Measurements from ENCODE around the gene PIP5K1B.
A peak's percentile ranks its signal among the peaks of the same experiment; 100 is the strongest.

Gene PIP5K1B

GRCh38 chr9:68779558-68780379 is 74.7 kb downstream of the PIP5K1B start:
- Histone ChIP-seq H4K91ac (ENCODE audit: low read depth, low read length, poor library complexity) (peak overlapping the region; percentile 68), H2AK5ac (ENCODE audit: low read depth, low read length) (no peak overlapping the region), H3K14ac (ENCODE audit: low read length) (no peak overlapping the region), H2AFZ (ENCODE audit: low read length) (peak overlapping the region; percentile 91), H3K36me3 (replicated peaks in 1 of 2; ENCODE audit: control insufficient read depth in 2 of 2, insufficient read depth in 2 of 2, low read length in 2 of 2) (peaks cover 0 to 46% of the 10 kb centered on the region in 2 donors), H2BK15ac (ENCODE audit: low read length) (no peak overlapping the region), H3K4ac (ENCODE audit: low read length) (no peak overlapping the region), H3K23ac (ENCODE audit: low read depth, low read length, poor library complexity) (peak overlapping the region; percentile 16), H3K27ac (replicated peaks; ENCODE audit: low read length) (peak overlapping the region; percentile 65), H3K4me3 (ENCODE audit: low read length in 2 of 2) (peak overlapping the region; percentile 61 to 92), H3K9me3 (replicated peaks in 1 of 2; ENCODE audit: control insufficient read depth in 2 of 2, insufficient read depth in 1 of 2, low read depth in 1 of 2, low read length in 2 of 2) (no peaks in the 10 kb centered on the region), H3K79me1 (ENCODE audit: low read depth, low read length) (peaks cover 4% of the 10 kb centered on the region), H3K4me2 (ENCODE audit: insufficient read depth, low read length, poor library complexity, severe bottlenecking) (peak overlapping the region; percentile 74), H2BK120ac (ENCODE audit: low read depth, low read length) (no peak overlapping the region), H4K8ac (ENCODE audit: low read depth, low read length) (no peak overlapping the region), H3K18ac (ENCODE audit: low read length) (peak overlapping the region; percentile 66), H3K27me3 (ENCODE audit: control insufficient read depth in 3 of 3, insufficient read depth in 3 of 3, low read depth in 1 of 3, low read length in 3 of 3) (no peaks in the 10 kb centered on the region), H3K4me1 (ENCODE audit: control insufficient read depth in 2 of 2, insufficient read depth in 1 of 2, low read depth in 1 of 2, low read length in 2 of 2) (peaks cover 6 to 38% of the 10 kb centered on the region in 2 donors), H3K9ac (ENCODE audit: low read depth, low read length, poor library complexity) (peak overlapping the region; percentile 90), H2BK12ac (ENCODE audit: low read length) (no peak overlapping the region), H2BK5ac (ENCODE audit: low read length) (peak overlapping the region; percentile 1)
- WGBS, 2 donors (ENCODE audit: extremely low coverage in 2 of 2, insufficient read length in 2 of 2, insufficient replicate concordance in 1 of 2) = no CpG with 5 or more reads among the region's 65 CpGs
- DNase-seq (ENCODE audit: low spot score) = peak; percentile 96

- Histone ChIP-seq H3K4me1 (ENCODE audit: control insufficient read depth in 2 of 2, insufficient read depth in 1 of 2, low read depth in 1 of 2, low read length in 2 of 2) (peaks cover 6 to 38% of the 10 kb centered on the region in 2 donors), H3K27ac (replicated peaks; ENCODE audit: low read length) (peak overlapping the region; percentile 65), H3K36me3 (replicated peaks in 1 of 2; ENCODE audit: control insufficient read depth in 2 of 2, insufficient read depth in 2 of 2, low read length in 2 of 2) (peaks cover 0 to 46% of the 10 kb centered on the region in 2 donors), H2AK5ac (ENCODE audit: low read depth, low read length) (no peak overlapping the region), H3K18ac (ENCODE audit: low read length) (peak overlapping the region; percentile 15), H4K8ac (ENCODE audit: low read depth, low read length) (no peak overlapping the region), H3K4ac (ENCODE audit: low read length) (no peak overlapping the region), H2BK12ac (ENCODE audit: low read length) (no peak overlapping the region), H2AFZ (ENCODE audit: low read length) (peak overlapping the region; percentile 91), H4K91ac (ENCODE audit: low read depth, low read length, poor library complexity) (no peak overlapping the region), H2BK15ac (ENCODE audit: low read length) (no peak overlapping the region), H3K4me3 (ENCODE audit: low read length in 2 of 2) (peak overlapping the region; percentile 61 to 92), H2BK120ac (ENCODE audit: low read depth, low read length) (no peak overlapping the region), H3K9ac (ENCODE audit: low read depth, low read length, poor library complexity) (peak overlapping the region; percentile 82), H3K14ac (ENCODE audit: low read length) (no peak overlapping the region), H3K79me1 (ENCODE audit: low read depth, low read length) (peaks cover 4% of the 10 kb centered on the region), H3K23ac (ENCODE audit: low read depth, low read length, poor library complexity) (peak overlapping the region; percentile 16), H3K9me3 (replicated peaks in 1 of 2; ENCODE audit: control insufficient read depth in 2 of 2, insufficient read depth in 1 of 2, low read depth in 1 of 2, low read length in 2 of 2) (no peaks in the 10 kb centered on the region), H3K27me3 (ENCODE audit: control insufficient read depth in 3 of 3, insufficient read depth in 3 of 3, low read depth in 1 of 3, low read length in 3 of 3) (no peaks in the 10 kb centered on the region), H2BK5ac (ENCODE audit: low read length) (peak overlapping the region; percentile 1), H3K4me2 (ENCODE audit: insufficient read depth, low read length, poor library complexity, severe bottlenecking) (peak overlapping the region; percentile 74)
- WGBS, 2 donors (ENCODE audit: extremely low coverage in 2 of 2, insufficient read length in 2 of 2, insufficient replicate concordance in 1 of 2) = no CpG with 5 or more reads among the region's 19 CpGs
- DNase-seq (ENCODE audit: low spot score) = no peak
Observed at GRCh38 chr9:68780380-68780712, 75.3 kb downstream of the PIP5K1B start.

DNA sequence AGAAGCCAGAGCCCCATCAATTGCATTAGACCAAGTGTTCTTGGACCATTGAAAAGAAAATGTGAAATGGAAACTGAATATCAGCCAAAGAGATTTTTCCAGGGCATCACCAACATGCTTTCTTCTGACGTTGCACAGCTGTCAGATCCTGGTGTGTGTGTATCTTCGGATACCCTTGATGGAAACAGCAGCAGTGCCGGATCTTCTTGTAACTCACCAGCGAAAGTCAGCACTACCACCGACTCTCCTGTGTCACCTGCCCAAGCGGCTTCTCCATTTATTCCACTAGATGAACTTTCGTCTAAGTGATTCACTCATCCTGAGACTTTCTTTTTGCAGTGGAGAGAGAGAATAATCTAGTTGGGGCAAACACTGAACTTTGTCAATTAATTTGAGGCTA is 75.7 kb downstream of the PIP5K1B start:
- H4K8ac ChIP-seq (ENCODE audit: low read depth, low read length) = no peak overlapping the region
- no peak overlapping the region for H2AK5ac ChIP-seq (ENCODE audit: low read depth, low read length)
- no peak overlapping the region for H3K18ac ChIP-seq (ENCODE audit: low read length)
- peaks cover 4% of the 10 kb centered on the region for H3K79me1 ChIP-seq (ENCODE audit: low read depth, low read length)
- peaks cover 6 to 38% of the 10 kb centered on the region in 2 donors for H3K4me1 ChIP-seq (ENCODE audit: control insufficient read depth in 2 of 2, insufficient read depth in 1 of 2, low read depth in 1 of 2, low read length in 2 of 2)
- H3K9ac ChIP-seq (ENCODE audit: low read depth, low read length, poor library complexity) = no peak overlapping the region
- no peak overlapping the region for H2BK5ac ChIP-seq (ENCODE audit: low read length)
- no peak overlapping the region for H2BK12ac ChIP-seq (ENCODE audit: low read length)
- no peak overlapping the region for H3K14ac ChIP-seq (ENCODE audit: low read length)
- H2AFZ ChIP-seq (ENCODE audit: low read length) = no peak overlapping the region
- H3K4me3 ChIP-seq (ENCODE audit: low read length in 2 of 2) = peak overlapping the region; percentile 61 to 92
- no peak overlapping the region for H3K23ac ChIP-seq (ENCODE audit: low read depth, low read length, poor library complexity)
- H3K27ac ChIP-seq (replicated peaks; ENCODE audit: low read length) = no peak overlapping the region
- no peak overlapping the region for H3K4ac ChIP-seq (ENCODE audit: low read length)
- no peak overlapping the region for H2BK15ac ChIP-seq (ENCODE audit: low read length)
- H2BK120ac ChIP-seq (ENCODE audit: low read depth, low read length) = no peak overlapping the region
- WGBS, 2 donors (ENCODE audit: extremely low coverage in 2 of 2, insufficient read length in 2 of 2, insufficient replicate concordance in 1 of 2) = no CpG with 5 or more reads among the region's 7 CpGs
- peaks cover 0 to 48% of the 10 kb centered on the region in 2 donors for H3K36me3 ChIP-seq (replicated peaks in 1 of 2; ENCODE audit: control insufficient read depth in 2 of 2, insufficient read depth in 2 of 2, low read length in 2 of 2)
- no peaks in the 10 kb centered on the region for H3K27me3 ChIP-seq (ENCODE audit: control insufficient read depth in 3 of 3, insufficient read depth in 3 of 3, low read depth in 1 of 3, low read length in 3 of 3)
- no peaks in the 10 kb centered on the region for H3K9me3 ChIP-seq (replicated peaks in 1 of 2; ENCODE audit: control insufficient read depth in 2 of 2, insufficient read depth in 1 of 2, low read depth in 1 of 2, low read length in 2 of 2)
- no peak overlapping the region for H4K91ac ChIP-seq (ENCODE audit: low read depth, low read length, poor library complexity)
- H3K4me2 ChIP-seq (ENCODE audit: insufficient read depth, low read length, poor library complexity, severe bottlenecking) = peak overlapping the region; percentile 74
- no peak for DNase-seq (ENCODE audit: low spot score)

GRCh38 chr9:68781928-68782327 is 76.9 kb downstream of the PIP5K1B start:
- H2AK5ac ChIP-seq (ENCODE audit: low read depth, low read length) = no peak overlapping the region
- H3K9ac ChIP-seq (ENCODE audit: low read depth, low read length, poor library complexity) = no peak overlapping the region
- H2AFZ ChIP-seq (ENCODE audit: low read length) = no peak overlapping the region
- no peak overlapping the region for H3K4ac ChIP-seq (ENCODE audit: low read length)
- no peak overlapping the region for H2BK120ac ChIP-seq (ENCODE audit: low read depth, low read length)
- H4K91ac ChIP-seq (ENCODE audit: low read depth, low read length, poor library complexity) = no peak overlapping the region
- no peaks in the 10 kb centered on the region for H3K27me3 ChIP-seq (ENCODE audit: control insufficient read depth in 3 of 3, insufficient read depth in 3 of 3, low read depth in 1 of 3, low read length in 3 of 3)
- H2BK5ac ChIP-seq (ENCODE audit: low read length) = no peak overlapping the region
- no peak overlapping the region for H2BK15ac ChIP-seq (ENCODE audit: low read length)
- peaks cover 4% of the 10 kb centered on the region for H3K79me1 ChIP-seq (ENCODE audit: low read depth, low read length)
- H3K4me3 ChIP-seq (ENCODE audit: low read length in 2 of 2) = no peak overlapping the region
- H4K8ac ChIP-seq (ENCODE audit: low read depth, low read length) = no peak overlapping the region
- H2BK12ac ChIP-seq (ENCODE audit: low read length) = no peak overlapping the region
- no peak overlapping the region for H3K23ac ChIP-seq (ENCODE audit: low read depth, low read length, poor library complexity)
- H3K36me3 ChIP-seq (replicated peaks in 1 of 2; ENCODE audit: control insufficient read depth in 2 of 2, insufficient read depth in 2 of 2, low read length in 2 of 2) = peaks cover 0 to 60% of the 10 kb centered on the region in 2 donors
- no peak overlapping the region for H3K14ac ChIP-seq (ENCODE audit: low read length)
- H3K4me1 ChIP-seq (ENCODE audit: control insufficient read depth in 2 of 2, insufficient read depth in 1 of 2, low read depth in 1 of 2, low read length in 2 of 2) = peaks cover 6 to 36% of the 10 kb centered on the region in 2 donors
- DNase-seq (ENCODE audit: low spot score) = no peak
- no peak overlapping the region for H3K27ac ChIP-seq (replicated peaks; ENCODE audit: low read length)
- no peak overlapping the region for H3K18ac ChIP-seq (ENCODE audit: low read length)
- no peak overlapping the region for H3K4me2 ChIP-seq (ENCODE audit: insufficient read depth, low read length, poor library complexity, severe bottlenecking)
- H3K9me3 ChIP-seq (replicated peaks in 1 of 2; ENCODE audit: control insufficient read depth in 2 of 2, insufficient read depth in 1 of 2, low read depth in 1 of 2, low read length in 2 of 2) = no peaks in the 10 kb centered on the region
